GM18520 (cell line): ENCODE data around the gene TIE1.

Experiments used
- ATAC-seq: cut with Tn5 transposase; IDR thresholded peaks from one replicate; pipeline ENCODE4 v1.9.1; 2021; ENCODE audit not compliant: unreplicated experiment

Gene TIE1

DNA sequence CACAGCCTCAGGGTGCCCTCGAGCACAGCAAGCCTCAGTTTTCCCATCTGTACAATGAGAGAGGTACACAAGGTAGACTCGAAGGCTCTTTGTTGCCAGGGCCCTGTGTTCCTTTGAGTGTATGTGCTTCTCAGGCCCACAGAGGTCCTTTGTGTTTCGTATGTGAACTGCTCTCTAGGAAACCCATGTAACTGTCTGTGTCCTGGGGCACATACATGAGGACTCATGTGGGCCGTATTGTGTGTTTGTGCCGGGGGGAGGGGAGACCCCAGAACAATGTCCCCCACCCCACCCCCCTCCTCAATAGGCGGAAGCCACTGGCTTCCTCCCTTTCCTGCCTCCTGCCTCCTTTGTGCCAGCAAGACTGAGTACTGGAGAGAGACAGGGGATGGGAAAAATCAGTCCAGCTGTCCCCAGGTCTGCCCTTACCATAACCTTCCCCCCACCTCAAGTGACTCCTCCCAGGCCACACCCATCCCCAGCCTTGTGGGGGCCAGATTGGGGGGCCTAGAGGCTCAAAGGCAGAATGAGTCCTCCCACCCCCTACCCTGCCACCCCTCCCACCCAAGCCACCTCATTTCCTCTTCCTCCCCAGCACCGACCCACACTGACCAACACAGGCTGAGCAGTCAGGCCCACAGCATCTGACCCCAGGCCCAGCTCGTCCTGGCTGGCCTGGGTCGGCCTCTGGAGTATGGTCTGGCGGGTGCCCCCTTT lies at the start of gene TIE1:
Gene TIE1 (plus strand): TSS at position 605 of the 717 bp plus-strand sequence. CDS start 90 bp downstream, at position 695.
- no peak for ATAC-seq

GRCh38 chr1:43251024-43251423 lies 49.8 kb upstream of the TIE1 start:
- ATAC-seq, result no peak

DNA sequence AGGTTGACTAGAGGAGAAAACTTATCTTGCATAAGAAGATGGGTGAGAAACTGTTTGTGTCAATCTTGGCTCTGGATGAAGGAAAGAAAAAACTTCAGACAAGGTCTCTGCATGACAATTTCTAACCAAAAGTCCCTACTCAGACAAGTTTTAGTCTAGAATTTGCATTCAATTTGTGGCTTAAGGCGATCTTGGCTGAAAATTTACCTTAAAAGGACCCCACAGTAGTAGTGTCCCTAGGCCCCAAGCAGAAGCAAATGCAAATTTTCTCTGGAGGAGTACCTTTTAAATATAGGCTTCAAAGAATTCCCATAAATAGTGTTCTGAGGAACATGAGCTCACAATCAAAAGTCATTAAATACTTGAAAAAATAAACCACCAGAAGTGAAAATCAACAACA lies 48.6 kb upstream of the TIE1 start:
- ATAC-seq, result no peak

DNA sequence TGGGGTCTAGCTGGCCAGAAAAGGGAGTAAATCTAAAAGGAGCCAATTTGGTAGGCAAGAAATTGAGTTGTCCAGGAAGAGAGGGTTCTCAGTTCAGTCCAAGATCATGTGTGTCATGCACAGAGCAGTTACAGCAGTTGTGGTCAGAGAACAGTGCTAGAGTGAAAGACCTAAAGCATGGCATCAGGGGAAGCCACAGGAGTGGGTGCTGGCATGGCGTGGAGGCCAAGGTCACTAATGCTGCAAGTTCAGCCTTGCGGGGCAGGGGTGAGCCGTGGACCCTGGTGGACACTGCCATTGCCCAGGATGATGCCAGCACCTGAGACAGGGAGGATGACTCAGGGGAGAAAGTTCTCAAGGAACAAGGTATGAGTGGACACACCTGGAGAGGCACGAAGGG lies 47.6 kb upstream of the TIE1 start:
- ATAC-seq, result no peak

- no peak for ATAC-seq
Measured at GRCh38 chr1:43253876-43254275, 46.9 kb upstream of the TIE1 start.

DNA sequence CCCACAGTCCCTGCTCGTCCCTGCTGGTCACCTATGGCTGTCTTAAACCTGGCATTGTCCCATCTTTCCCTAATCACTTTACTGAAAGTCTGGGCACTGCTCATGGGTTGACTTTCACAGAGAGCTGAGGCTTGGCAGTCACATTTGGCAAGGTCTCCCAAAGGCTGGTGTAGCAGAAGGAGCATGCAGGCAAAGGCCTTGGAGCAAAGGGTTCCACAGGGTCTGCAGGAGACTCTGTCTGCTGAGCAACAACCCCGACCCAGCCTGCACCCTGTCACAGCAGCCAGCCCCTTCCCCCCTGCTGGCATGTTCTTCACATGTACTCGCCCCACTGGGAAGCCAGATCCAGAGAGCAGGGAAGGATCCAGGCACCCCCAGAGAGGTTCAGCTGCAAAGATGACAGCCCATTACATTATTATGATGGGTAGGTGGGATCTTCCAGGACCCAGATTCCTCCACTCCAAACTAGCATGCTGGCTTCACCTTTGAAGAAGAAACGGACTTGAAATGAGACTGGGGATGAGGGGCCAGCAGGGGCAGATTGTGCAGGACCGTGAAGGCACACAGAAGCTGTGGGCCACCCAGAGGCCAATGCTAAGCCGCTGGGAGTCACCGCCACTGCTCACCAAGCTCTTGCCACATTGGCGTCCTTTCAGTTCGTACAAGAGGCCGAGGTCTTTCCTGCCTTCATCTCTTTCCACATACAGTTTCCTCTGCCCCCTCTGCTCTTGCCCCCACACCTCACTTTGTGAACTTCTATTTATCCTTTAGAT lies 45.2 kb upstream of the TIE1 start:
- no peak for ATAC-seq

DNA sequence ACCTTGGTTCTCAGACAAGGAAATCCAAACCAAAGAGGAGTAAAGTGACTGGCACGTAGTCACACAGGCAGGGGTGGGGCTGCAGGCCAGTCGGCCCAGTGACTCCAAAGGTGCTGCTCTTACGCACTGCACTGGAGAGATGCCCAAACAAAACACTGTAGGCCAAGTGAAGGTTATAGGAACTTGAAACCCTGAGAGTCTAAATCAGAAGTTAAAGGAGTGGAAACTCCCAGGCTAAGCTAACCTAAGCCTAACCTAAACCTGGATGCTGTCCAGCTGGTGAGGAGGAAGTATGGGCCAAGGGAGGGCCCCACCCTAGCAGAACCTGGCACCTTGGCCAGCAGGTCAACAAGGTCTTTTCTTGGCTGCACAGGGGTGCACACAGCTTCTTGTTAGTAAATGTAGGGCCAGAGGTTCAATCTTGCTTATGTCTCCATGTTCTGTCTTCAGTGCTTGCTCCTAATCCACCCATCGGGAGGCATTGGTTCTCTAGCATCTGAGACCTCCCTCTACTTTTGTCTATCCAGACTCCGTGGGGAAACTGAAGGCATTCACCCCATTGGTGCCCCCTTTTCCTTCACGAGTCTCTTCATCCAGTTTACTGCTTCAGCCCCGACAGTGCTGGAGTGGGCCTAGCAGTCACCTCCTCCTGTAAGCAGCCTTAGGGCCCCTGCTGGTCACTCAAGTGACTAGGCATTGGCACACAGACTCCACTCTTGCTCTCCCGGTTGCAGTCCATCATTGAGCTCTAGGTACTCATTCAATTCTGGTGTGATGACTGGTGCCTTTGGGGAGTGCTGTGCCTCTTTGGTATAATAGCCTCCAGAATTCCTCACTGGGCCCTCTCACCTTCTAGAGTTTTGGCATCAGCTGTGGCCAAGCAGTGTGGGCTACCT lies 43.9 kb upstream of the TIE1 start:
- no peak for ATAC-seq

GRCh38 chr1:43258370-43258769 lies 42.4 kb upstream of the TIE1 start:
- ATAC-seq, result no peak

GRCh38 chr1:43265431-43265830 lies 35.4 kb upstream of the TIE1 start:
- ATAC-seq, result no peak

GRCh38 chr1:43266881-43267280 lies 33.9 kb upstream of the TIE1 start:
- no peak for ATAC-seq

DNA sequence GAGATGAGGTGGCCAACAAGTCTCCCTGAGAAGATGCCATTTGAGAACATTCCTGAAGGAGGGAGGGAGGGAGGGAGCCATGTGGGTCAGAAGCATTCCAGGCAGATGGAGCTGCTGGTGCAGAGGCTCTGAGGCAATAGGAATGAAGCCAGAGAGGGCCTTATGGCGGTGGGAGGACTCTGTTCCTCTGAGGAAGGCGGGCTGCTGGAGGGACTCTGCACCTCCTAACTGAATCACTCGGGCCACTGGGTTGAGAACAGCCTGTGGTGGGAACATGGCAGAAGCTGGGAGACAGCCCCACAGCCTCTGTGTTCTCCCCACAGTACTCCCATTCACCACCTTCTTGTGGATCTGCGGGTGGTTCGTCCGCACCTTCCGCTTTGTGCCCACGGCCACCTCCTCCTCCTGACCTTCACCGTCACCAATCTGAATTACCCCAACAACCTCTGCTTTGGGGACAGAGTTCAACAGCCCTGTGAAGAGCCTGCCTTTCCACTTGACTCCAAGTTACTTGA lies 33.4 kb upstream of the TIE1 start:
- no peak for ATAC-seq

GRCh38 chr1:43267818-43268425 lies 32.9 kb upstream of the TIE1 start:
- ATAC-seq, result no peak

DNA sequence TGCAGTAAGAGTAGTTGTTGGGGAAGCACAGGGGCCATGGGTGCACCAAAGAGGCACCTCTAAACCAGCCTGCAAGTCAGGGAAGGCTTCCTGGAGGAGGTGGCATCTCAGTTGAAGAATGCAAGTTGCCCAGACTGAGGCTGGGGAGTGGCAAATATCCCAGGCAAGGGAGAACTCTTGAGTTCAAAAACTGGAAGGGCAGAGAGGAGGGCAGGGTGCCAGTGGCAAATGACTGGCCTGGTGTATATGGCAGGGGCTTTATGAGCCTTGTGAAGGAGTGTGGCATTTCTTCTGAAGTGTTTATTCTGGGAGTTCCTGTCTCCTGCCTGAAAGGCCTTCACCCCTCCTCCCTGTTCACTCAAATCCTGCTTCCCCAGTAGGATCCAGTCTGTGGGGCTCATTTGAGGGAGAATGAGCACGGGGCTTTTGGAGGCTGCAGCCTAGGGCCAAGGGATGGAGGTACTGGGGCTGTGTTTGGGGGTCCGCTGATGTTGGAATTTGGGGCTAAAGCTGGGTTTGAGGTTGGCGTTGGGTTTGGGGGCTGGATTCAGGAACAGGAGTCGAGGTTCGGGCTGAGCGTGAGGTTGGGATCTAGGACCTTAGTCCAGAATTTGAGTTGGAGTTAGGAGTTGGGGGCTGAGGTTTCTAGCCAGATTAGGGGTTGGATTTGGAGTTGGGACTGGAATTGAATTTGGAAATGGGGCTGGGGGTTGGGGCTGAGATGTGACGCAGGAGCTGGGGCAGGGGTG lies 31.0 kb upstream of the TIE1 start, which contains the start of gene TMEM125:
Gene TMEM125 (plus strand): TSS at position 357 of the 749 bp plus-strand sequence. CDS start 2,740 bp downstream, outside the sequence.
- ATAC-seq, result no peak

DNA sequence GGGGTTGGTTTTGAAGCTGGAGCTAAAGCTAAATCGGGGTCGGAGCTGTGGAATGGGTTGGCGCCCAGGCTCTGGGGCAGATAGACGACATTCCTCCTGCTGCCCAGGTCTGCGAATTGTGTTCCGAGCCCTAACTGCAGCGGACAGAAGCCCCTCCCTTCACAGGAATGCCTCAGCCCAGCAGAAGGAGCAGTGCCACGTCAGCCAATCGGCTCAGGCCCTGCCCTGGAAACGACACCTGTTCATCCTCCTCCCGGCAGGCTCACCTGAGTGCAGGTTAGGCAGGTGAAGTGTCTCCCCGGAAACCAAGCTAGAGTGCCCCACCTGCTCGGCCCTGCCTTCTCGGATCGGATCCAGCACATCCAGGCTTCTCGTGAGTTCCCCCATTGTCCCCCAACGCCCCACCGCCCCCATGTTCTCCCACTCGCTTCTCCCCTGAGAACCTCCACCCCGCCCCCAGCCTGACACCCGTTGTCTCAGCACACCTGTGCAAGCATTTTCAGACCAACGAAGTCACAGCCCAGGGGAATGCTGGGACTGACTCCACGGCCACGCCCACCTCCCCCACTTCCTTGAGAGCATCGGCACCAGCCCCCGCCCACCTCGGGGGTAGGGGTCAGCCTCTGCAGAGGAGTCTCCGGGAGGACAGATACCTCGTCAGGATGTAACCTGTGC lies 30.2 kb upstream of the TIE1 start:
- ATAC-seq, result no peak

GRCh38 chr1:43271186-43272118 lies 29.3 kb upstream of the TIE1 start:
- no peak for ATAC-seq

GRCh38 chr1:43272161-43272560 lies 28.6 kb upstream of the TIE1 start:
- no peak for ATAC-seq

DNA sequence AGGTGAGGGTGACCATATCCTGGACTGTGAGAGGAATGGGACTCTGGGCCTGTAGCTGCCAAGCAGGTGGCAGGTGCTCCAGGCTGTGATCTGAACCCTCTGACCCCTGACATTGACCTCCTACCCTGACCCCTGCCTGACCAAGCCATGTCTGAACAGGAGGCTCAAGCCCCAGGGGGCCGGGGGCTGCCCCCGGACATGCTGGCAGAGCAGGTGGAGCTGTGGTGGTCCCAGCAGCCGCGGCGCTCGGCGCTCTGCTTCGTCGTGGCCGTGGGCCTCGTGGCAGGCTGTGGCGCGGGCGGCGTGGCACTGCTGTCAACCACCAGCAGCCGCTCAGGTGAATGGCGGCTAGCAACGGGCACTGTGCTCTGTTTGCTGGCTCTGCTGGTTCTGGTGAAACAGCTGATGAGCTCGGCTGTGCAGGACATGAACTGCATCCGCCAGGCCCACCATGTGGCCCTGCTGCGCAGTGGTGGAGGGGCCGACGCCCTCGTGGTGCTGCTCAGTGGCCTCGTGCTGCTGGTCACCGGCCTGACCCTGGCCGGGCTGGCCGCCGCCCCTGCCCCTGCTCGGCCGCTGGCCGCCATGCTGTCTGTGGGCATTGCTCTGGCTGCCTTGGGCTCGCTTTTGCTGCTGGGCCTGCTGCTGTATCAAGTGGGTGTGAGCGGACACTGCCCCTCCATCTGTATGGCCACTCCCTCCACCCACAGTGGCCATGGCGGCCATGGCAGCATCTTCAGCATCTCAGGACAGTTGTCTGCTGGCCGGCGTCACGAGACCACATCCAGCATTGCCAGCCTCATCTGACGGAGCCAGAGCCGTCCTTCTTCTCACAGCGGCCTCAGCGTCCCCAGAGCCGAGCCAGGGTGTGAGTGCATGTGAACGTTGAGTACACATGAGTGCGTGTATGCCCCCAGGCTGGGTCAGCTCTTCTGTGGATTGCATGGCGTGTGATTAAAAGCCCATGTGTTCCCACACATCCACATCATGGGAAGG lies 27.9 kb upstream of the TIE1 start:
- no peak for ATAC-seq
